ENCODE measurements around the gene ZNF536. TPM values are rescaled to one million over a fixed set of nuclear protein-coding genes. Genes with fewer than 3 reads are reported as not detected.

ZNF536 gene
- polyA plus RNA-seq, 1 of the 3 experiments (the other 2 are of a cell fraction), result 0.41 TPM

DNA sequence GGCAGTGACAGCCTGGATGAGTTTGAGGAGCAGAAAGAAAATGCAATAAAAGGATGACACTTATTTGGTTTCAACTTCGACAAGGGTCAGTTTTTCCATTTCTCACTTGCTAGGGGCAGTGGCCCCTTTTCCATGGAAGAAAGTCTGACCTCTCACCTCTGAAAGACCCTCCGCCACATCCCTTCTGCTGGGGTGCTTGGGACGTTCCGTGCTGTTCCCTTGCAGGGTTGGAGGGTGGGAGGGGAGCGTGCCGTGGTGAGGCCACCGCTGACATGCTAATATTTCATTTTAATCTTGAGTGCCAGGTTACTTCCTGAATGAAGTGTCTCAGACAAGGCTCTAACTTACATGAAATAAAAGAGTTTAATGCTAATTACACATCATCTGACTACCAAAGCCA is 5.2 kb upstream of the ZNF536 start:
- 14% methylated on average over 7 of the region's 7 CpGs for WGBS (ENCODE audit: low lambda C conversion rate)
- H3K27me3 ChIP-seq (ENCODE audit: insufficient read depth), result no peaks in the 10 kb centered on the region
- TF ChIP-seq FOXM1 (IDR thresholded peaks at IDR 0.05; ENCODE audit: low read depth) (no peak), TAF1 (IDR thresholded peaks at IDR 0.05; ENCODE audit: borderline replicate concordance, low read depth, low read length) (no peak), GATA2 (CRISPR knock-in tag; IDR thresholded peaks at IDR 0.05) (no peak), MXI1 (IDR thresholded peaks at IDR 0.05; ENCODE audit: low read depth, low read length) (no peak), RAD21 (IDR thresholded peaks at IDR 0.05; ENCODE audit: low read length) (no peak), POLR2AphosphoS5 (IDR thresholded peaks at IDR 0.05; ENCODE audit: low read depth, low read length) (no peak), EZH2phosphoT487 (IDR thresholded peaks at IDR 0.05; ENCODE audit: borderline replicate concordance, low read depth) (no peak), RXRA (IDR thresholded peaks at IDR 0.05; ENCODE audit: borderline replicate concordance, low read depth) (no peak), JUND (IDR thresholded peaks at IDR 0.05) (no peak), ELF1 (IDR thresholded peaks at IDR 0.05) (no peak), CHD2 (IDR thresholded peaks at IDR 0.05; ENCODE audit: low read length, partially characterized antibody) (no peak), FOXJ3 (CRISPR knock-in tag; IDR thresholded peaks at IDR 0.05) (no peak), FOSL2 (IDR thresholded peaks at IDR 0.05; ENCODE audit: borderline replicate concordance, low read depth) (no peak)
- TF ChIP-seq, protein P1, sequence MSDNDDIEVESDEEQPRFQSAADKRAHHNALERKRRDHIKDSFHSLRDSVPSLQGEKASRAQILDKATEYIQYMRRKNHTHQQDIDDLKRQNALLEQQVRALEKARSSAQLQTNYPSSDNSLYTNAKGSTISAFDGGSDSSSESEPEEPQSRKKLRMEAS (IDR thresholded peaks at IDR 0.05; ENCODE audit: low read depth), result no peak
- TF ChIP-seq, protein P2, sequence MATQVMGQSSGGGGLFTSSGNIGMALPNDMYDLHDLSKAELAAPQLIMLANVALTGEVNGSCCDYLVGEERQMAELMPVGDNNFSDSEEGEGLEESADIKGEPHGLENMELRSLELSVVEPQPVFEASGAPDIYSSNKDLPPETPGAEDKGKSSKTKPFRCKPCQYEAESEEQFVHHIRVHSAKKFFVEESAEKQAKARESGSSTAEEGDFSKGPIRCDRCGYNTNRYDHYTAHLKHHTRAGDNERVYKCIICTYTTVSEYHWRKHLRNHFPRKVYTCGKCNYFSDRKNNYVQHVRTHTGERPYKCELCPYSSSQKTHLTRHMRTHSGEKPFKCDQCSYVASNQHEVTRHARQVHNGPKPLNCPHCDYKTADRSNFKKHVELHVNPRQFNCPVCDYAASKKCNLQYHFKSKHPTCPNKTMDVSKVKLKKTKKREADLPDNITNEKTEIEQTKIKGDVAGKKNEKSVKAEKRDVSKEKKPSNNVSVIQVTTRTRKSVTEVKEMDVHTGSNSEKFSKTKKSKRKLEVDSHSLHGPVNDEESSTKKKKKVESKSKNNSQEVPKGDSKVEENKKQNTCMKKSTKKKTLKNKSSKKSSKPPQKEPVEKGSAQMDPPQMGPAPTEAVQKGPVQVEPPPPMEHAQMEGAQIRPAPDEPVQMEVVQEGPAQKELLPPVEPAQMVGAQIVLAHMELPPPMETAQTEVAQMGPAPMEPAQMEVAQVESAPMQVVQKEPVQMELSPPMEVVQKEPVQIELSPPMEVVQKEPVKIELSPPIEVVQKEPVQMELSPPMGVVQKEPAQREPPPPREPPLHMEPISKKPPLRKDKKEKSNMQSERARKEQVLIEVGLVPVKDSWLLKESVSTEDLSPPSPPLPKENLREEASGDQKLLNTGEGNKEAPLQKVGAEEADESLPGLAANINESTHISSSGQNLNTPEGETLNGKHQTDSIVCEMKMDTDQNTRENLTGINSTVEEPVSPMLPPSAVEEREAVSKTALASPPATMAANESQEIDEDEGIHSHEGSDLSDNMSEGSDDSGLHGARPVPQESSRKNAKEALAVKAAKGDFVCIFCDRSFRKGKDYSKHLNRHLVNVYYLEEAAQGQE (IDR thresholded peaks at IDR 0.05; ENCODE audit: low read depth, low read length), result no peak
- TF ChIP-seq, protein P3, sequence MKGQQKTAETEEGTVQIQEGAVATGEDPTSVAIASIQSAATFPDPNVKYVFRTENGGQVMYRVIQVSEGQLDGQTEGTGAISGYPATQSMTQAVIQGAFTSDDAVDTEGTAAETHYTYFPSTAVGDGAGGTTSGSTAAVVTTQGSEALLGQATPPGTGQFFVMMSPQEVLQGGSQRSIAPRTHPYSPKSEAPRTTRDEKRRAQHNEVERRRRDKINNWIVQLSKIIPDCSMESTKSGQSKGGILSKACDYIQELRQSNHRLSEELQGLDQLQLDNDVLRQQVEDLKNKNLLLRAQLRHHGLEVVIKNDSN (IDR thresholded peaks at IDR 0.05; ENCODE audit: borderline replicate concordance, low read depth), result no peak
- TF ChIP-seq, protein P4, sequence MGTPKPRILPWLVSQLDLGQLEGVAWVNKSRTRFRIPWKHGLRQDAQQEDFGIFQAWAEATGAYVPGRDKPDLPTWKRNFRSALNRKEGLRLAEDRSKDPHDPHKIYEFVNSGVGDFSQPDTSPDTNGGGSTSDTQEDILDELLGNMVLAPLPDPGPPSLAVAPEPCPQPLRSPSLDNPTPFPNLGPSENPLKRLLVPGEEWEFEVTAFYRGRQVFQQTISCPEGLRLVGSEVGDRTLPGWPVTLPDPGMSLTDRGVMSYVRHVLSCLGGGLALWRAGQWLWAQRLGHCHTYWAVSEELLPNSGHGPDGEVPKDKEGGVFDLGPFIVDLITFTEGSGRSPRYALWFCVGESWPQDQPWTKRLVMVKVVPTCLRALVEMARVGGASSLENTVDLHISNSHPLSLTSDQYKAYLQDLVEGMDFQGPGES (IDR thresholded peaks at IDR 0.05; ENCODE audit: low read depth, low read length), result no peak
- ChIA-PET CTCF (interaction anchor here (0.9 kb wide), 1 partner anchor 8 kb away, joined by 3 read pairs; no protein-coding TSS in a partner anchor), POLR2A (no interaction called here)
- H3K9ac ChIP-seq, result no peak overlapping the region
- no peak overlapping the region for H3K27ac ChIP-seq (ENCODE audit: low read depth in 2 of 2, low read length in 1 of 2)
- H2AFZ ChIP-seq (ENCODE audit: low read depth), result no peak overlapping the region
- H3K79me2 ChIP-seq (ENCODE audit: insufficient read depth), result no peaks in the 10 kb centered on the region
- H3K9me2 ChIP-seq, result no peaks in the 10 kb centered on the region
- no peaks in the 10 kb centered on the region for H3K36me3 ChIP-seq (replicated peaks in 1 of 2; ENCODE audit: control insufficient read depth in 1 of 2, insufficient read depth in 2 of 2, low read length in 1 of 2)
- no peaks in the 10 kb centered on the region for H3K9me3 ChIP-seq
- H4K20me1 ChIP-seq (ENCODE audit: insufficient read depth), result no peaks in the 10 kb centered on the region
- no peaks in the 10 kb centered on the region for H3F3A ChIP-seq (replicated peaks; ENCODE audit: insufficient read depth)
- peaks cover 0 to 20% of the 10 kb centered on the region in 2 experiments; a peak in 2 of 4 replicates for H3K4me1 ChIP-seq (ENCODE audit: control insufficient read depth in 1 of 2, insufficient read depth in 2 of 2, low read depth in 1 of 2, low read length in 1 of 2)
- DNase-seq, result no peak
- H3K4me2 ChIP-seq, result no peak overlapping the region
- H3K4me3 ChIP-seq (ENCODE audit: low read depth in 2 of 2, low read length in 1 of 2), result no peak overlapping the region
